ENCODE results near the gene MYO16. TPM values are rescaled to one million over a fixed set of nuclear protein-coding genes. Genes with fewer than 3 reads are reported as not detected.

MYO16 gene
- total RNA-seq, 2 donors from 2014 or later, result 0.42 TPM; not detected in 1

DNA sequence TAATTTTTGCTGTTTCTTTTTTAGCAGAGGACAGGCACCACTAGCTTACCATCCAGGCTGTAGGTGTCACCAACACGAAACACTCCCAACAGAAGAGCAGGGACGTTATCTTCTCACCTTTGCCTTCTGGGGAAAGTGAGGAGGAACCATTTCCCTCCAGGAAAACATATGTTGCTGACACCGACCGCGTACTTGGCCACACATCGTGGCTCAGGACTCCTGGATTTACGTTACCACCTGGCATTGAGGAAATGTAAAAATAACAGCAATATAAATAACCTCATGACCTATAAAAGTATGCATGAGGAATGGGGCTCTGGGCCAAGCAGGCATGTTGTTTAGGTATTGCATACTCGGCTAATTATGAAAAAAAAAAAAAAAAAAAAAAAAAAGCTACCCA is 525.1 kb downstream of the MYO16 start:
- no peak overlapping the region for H3K4me3 ChIP-seq

DNA sequence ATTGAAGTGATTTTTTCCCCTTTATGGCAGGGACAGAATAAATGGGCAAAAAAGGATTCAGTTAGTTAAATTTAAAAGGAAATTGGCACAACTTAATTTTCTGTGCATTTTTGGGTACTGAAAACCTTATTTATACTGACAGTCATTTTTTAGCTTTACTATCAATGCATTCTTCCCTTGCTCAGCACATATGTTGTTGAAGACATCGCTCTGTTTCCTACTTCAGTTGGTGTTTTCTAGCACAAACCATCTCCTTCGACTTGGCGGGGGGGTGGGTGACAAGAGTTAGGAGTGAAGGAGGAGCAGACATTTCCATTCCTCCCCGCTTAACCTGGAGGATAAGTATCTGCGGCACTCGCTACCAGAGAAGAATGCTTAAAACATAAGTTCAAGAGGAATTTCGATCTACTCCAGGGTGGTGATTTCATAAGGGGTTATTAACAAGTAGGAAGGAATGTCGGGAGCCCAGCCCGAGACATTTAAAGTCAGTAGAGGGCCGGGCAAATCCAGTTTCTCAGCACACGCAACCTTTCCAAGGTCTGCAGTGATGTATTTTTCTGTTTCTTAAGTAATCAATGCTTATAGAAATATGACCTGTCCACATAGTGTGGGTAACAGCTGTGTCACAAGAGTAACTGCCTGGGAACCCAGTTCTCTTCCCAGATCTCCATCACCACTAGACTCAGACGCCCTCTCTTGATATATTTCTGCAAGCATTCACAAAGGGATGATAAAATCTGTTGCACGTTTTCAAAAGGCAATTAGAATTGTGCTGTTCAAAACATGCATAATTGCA is 525.8 kb downstream of the MYO16 start:
- TF ChIP-seq, protein P1, sequence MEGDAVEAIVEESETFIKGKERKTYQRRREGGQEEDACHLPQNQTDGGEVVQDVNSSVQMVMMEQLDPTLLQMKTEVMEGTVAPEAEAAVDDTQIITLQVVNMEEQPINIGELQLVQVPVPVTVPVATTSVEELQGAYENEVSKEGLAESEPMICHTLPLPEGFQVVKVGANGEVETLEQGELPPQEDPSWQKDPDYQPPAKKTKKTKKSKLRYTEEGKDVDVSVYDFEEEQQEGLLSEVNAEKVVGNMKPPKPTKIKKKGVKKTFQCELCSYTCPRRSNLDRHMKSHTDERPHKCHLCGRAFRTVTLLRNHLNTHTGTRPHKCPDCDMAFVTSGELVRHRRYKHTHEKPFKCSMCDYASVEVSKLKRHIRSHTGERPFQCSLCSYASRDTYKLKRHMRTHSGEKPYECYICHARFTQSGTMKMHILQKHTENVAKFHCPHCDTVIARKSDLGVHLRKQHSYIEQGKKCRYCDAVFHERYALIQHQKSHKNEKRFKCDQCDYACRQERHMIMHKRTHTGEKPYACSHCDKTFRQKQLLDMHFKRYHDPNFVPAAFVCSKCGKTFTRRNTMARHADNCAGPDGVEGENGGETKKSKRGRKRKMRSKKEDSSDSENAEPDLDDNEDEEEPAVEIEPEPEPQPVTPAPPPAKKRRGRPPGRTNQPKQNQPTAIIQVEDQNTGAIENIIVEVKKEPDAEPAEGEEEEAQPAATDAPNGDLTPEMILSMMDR (IDR thresholded peaks at IDR 0.05), result no peak
- ATAC-seq (ENCODE audit: insufficient number of reproducible peaks, low FRiP score, low read depth) (no peak), DNase-seq (ENCODE audit: low spot score) (no peak)
- no peaks in the 10 kb centered on the region for H3K36me3 ChIP-seq
- H3K9me3 ChIP-seq, result no peaks in the 10 kb centered on the region
- peaks cover 21 to 30% of the 10 kb centered on the region in 2 donors for H3K4me1 ChIP-seq (ENCODE audit: control insufficient read depth in 1 of 2, low read depth in 2 of 2)
- H3K27ac ChIP-seq, result peak overlapping the region; percentile 78 to 90
- peak overlapping the region; percentile 56 for H3K4me3 ChIP-seq
- no peaks in the 10 kb centered on the region for H3K27me3 ChIP-seq (replicated peaks; ENCODE audit: insufficient read depth)

More for the DNA sequence above, 525.1 kb downstream of the MYO16 start:
- H3K36me3 ChIP-seq, result no peaks in the 10 kb centered on the region
- peaks cover 21 to 30% of the 10 kb centered on the region in 2 donors for H3K4me1 ChIP-seq (ENCODE audit: control insufficient read depth in 1 of 2, low read depth in 2 of 2)
- no peak for DNase-seq (ENCODE audit: low spot score)
- H3K27ac ChIP-seq, result peak overlapping the region in 1 of 2 donors; percentile 90
- H3K9me3 ChIP-seq, result no peaks in the 10 kb centered on the region
- no peaks in the 10 kb centered on the region for H3K27me3 ChIP-seq (replicated peaks; ENCODE audit: insufficient read depth)
- TF ChIP-seq, protein P1 (IDR thresholded peaks at IDR 0.05), result no peak
- ATAC-seq (ENCODE audit: insufficient number of reproducible peaks, low FRiP score, low read depth), result no peak

DNA sequence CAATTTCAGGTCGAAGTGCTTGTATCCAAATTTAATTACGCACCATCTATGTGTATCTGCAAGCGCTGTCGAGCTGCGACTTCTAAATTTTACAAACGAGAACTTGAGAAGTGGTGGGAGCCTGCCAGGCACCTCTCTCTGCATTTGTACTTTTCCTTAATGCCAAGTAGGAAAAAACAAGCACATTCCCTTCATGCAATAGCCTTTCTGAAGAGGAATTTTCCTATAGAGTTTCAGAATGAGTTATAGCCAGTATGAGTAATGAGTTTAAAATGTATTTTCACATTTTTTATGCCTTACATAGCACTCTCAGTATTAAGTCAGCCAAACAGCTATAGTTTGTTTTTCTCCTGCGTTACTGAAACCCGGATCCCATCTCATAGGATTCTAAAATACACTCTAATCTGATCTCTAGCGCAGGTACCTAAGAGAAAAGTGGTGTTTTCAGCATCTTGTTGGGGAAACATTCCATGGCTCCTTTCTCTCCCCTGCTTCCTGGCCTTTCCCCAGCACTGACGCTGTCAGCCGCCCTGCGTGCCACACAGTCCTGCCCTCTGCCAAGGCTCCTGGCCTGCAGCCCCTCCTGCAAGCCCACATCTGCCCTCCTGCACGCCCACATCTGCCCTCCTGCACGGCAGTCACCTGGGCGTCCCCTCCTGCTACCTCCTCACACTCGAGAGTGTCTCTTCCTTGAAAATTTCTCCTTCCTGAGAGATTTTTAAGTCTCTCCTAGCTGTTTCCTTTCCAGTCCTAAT is 526.9 kb downstream of the MYO16 start:
- DNase-seq (ENCODE audit: low spot score) (no peak), ATAC-seq (ENCODE audit: insufficient number of reproducible peaks, low FRiP score, low read depth) (peak; percentile 56)
- no peaks in the 10 kb centered on the region for H3K9me3 ChIP-seq
- H3K27ac ChIP-seq, result peak overlapping the region; percentile 78 to 90
- TF ChIP-seq, protein P1 (IDR thresholded peaks at IDR 0.05), result no peak
- no peaks in the 10 kb centered on the region for H3K27me3 ChIP-seq (replicated peaks; ENCODE audit: insufficient read depth)
- H3K36me3 ChIP-seq, result no peaks in the 10 kb centered on the region
- H3K4me3 ChIP-seq, result peak overlapping the region; percentile 56
- H3K4me1 ChIP-seq (ENCODE audit: control insufficient read depth in 1 of 2, low read depth in 2 of 2), result peaks cover 21 to 30% of the 10 kb centered on the region in 2 donors

DNA sequence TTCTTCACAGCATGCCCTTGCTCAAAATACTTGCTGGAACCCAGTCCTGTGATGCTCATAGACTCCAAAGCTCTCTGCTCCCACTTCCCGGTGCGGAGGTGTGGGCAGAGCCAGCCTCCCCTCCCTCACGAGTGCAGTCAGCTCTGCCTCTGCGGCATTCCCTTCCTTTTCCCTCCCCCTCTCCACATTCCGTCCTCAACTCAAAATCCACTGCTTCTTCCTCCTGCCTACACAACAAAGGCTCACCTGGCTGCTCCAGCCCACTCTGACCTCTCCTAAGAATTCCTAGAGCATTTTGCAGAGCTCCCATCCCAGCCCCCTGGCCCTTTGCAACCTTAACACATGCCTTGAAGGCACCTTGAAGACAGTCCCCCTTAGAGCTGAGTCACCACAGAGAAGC is 527.9 kb downstream of the MYO16 start:
- TF ChIP-seq, protein P1 (IDR thresholded peaks at IDR 0.05), result no peak
- Histone ChIP-seq H3K36me3 (no peaks in the 10 kb centered on the region), H3K4me3 (no peak overlapping the region), H3K9me3 (no peaks in the 10 kb centered on the region), H3K4me1 (ENCODE audit: control insufficient read depth in 1 of 2, low read depth in 2 of 2) (peaks cover 21 to 30% of the 10 kb centered on the region in 2 donors), H3K27ac (peak overlapping the region; percentile 78 to 90), H3K27me3 (replicated peaks; ENCODE audit: insufficient read depth) (no peaks in the 10 kb centered on the region)
- DNase-seq (ENCODE audit: low spot score) (no peak), ATAC-seq (ENCODE audit: insufficient number of reproducible peaks, low FRiP score, low read depth) (no peak)

DNA sequence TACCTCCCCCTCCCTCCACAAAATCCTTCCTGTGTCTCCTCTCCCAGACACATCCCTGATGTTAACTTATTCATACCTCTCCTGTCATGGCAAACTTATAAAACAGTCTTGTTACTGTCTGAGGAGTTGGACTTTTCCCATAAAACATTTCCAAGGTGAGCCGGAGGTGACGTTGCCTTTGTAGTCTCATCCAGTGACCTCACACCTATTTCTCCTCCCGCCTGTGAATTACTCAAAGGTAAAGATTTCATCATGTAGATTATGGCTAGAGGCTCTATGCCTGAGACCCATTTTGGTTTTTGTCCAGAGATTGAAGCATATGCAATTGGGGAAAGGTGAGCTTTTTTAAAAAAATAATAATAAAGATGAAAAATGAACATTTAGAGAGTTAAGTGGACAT is 529.0 kb downstream of the MYO16 start:
- Histone ChIP-seq H3K27me3 (replicated peaks; ENCODE audit: insufficient read depth) (no peaks in the 10 kb centered on the region), H3K4me1 (ENCODE audit: control insufficient read depth in 1 of 2, low read depth in 2 of 2) (peaks cover 21 to 30% of the 10 kb centered on the region in 2 donors), H3K4me3 (no peak overlapping the region), H3K27ac (no peak overlapping the region), H3K36me3 (no peaks in the 10 kb centered on the region), H3K9me3 (no peaks in the 10 kb centered on the region)
- DNase-seq (ENCODE audit: low spot score), result no peak
- TF ChIP-seq, protein P1 (IDR thresholded peaks at IDR 0.05), result no peak
- ATAC-seq (ENCODE audit: insufficient number of reproducible peaks, low FRiP score, low read depth), result no peak

All from thoracic aorta (tissue), 2 donors.